Measurements from ENCODE around the gene CDK6. TPM values are rescaled to one million over a fixed set of nuclear protein-coding genes. Genes with fewer than 3 reads are reported as not detected.

CDK6 gene
- total RNA-seq = 15.1 and 38.9 TPM in 2 replicates

DNA sequence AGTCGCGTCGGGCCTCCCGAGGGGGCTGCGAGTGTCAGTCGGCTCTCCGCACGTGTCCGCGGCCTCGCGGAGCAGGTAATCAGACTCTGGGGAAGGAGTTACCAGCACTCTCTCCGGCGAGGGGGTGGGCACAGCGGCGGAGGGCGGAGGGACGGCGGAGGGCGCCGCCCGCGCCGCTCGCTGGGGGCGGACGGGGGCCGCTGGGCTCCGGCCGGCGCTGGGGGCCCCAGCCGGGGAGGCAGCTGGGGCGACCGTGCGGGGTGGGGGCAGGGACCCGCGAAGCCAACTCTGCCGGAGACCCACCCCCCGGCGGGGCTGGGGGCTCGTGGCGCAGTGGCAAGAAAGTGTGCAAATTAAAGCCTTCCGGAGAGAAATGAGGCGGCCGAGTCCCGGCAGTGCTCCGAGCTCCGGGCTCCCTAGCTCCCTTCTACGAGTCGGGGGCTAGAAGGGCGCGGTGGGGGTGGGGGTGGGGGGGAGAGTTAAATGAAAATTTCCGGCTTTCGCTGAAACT lies at the start of gene CDK6:
Gene CDK6 (minus strand): TSS at position 85 of the 511 bp plus-strand sequence. CDS start 3,250 bp downstream, outside the sequence.

Other genes starting within 250 kb of the CDK6 start
- 13.1 and 22.3 TPM in 2 replicates for gene FAM133B, start 246.2 kb downstream of the CDK6 start, total RNA-seq